TTC549 (cell line): ENCODE measurements around the gene CHRNA7.

ENCODE experiments used
- FAIRE-seq: peaks from 2 replicates; lab custom pipeline; 2012; peaks lifted over from hg19 to GRCh38; lab: Jason Lieb, UNC

The CHRNA7 gene

GRCh38 chr15:32029862-32030781 lies at the start of gene CHRNA7:
TSS of gene CHRNA7 (plus strand) at chr15:32030515. CDS start at chr15:32030595, 80 bp downstream.
- FAIRE-seq = no peak

- FAIRE-seq = no peak
Observed at GRCh38 chr15:31985607-31986006, 44.7 kb upstream of the CHRNA7 start.

GRCh38 chr15:31993062-31993461 lies 37.3 kb upstream of the CHRNA7 start:
- no peak for FAIRE-seq

GRCh38 chr15:31997711-31998110 lies 32.6 kb upstream of the CHRNA7 start:
- no peak for FAIRE-seq

- no peak for FAIRE-seq
Observed at GRCh38 chr15:32003558-32003957, 26.8 kb upstream of the CHRNA7 start.

- no peak for FAIRE-seq
Observed at GRCh38 chr15:32004249-32004648, 26.1 kb upstream of the CHRNA7 start.

GRCh38 chr15:32007355-32007960 lies 22.9 kb upstream of the CHRNA7 start:
- no peak for FAIRE-seq

- no peak for FAIRE-seq
Observed at GRCh38 chr15:32014953-32015352, 15.4 kb upstream of the CHRNA7 start.

GRCh38 chr15:32020156-32020555 lies 10.2 kb upstream of the CHRNA7 start:
- FAIRE-seq = no peak

- no peak for FAIRE-seq
Observed at GRCh38 chr15:32028921-32029320, 1.4 kb upstream of the CHRNA7 start.

GRCh38 chr15:32029409-32029861 lies 880 bp upstream of the CHRNA7 start:
- no peak for FAIRE-seq

- FAIRE-seq = no peak
Observed at GRCh38 chr15:32030795-32031194, 480 bp downstream of the CHRNA7 start.

GRCh38 chr15:32033186-32033890 lies 3.0 kb downstream of the CHRNA7 start:
- no peak for FAIRE-seq

- FAIRE-seq = no peak
Observed at GRCh38 chr15:32034106-32034505, 3.8 kb downstream of the CHRNA7 start.

GRCh38 chr15:32035285-32035684 lies 5.0 kb downstream of the CHRNA7 start:
- FAIRE-seq = no peak

- no peak for FAIRE-seq
Observed at GRCh38 chr15:32036971-32037370, 6.7 kb downstream of the CHRNA7 start.

- no peak for FAIRE-seq
Observed at GRCh38 chr15:32041294-32041693, 11.0 kb downstream of the CHRNA7 start.

- no peak for FAIRE-seq
Observed at GRCh38 chr15:32042269-32042972, 12.1 kb downstream of the CHRNA7 start.

GRCh38 chr15:32053719-32054118 lies 23.4 kb downstream of the CHRNA7 start:
- no peak for FAIRE-seq

- FAIRE-seq = no peak
Observed at GRCh38 chr15:32057876-32058425, 27.6 kb downstream of the CHRNA7 start.

GRCh38 chr15:32060706-32061105 lies 30.4 kb downstream of the CHRNA7 start:
- no peak for FAIRE-seq

- no peak for FAIRE-seq
Observed at GRCh38 chr15:32067115-32067514, 36.8 kb downstream of the CHRNA7 start.
